Aorta (tissue), 5 donors: ENCODE results near the gene ZNF660. TPM values are rescaled to one million over a fixed set of nuclear protein-coding genes. Genes with fewer than 3 reads are reported as not detected.
"Not testable (repeated sequence)": the region's sequence is repeated elsewhere in the genome, so short reads cannot be mapped to it uniquely, and the experiment has no call there.

Source experiments
- ATAC-seq: fragments of 200-7000 bp; cut with Tn5 transposase; one replicate; pipeline ENCODE4 v1.9.1; 2022; ENCODE audit warnings: moderate library complexity; ENCODE audit not compliant: low FRiP score
- DNase-seq, 2 donors: peaks; one replicate each; pipeline ENCODE4 v3.0.0-alpha.2; 2020
- H3K27ac ChIP-seq, 2 donors: one replicate each; pipeline ENCODE4 v1.5.1; 2013; ENCODE audit warnings: low read length in 2 of 2, mild to moderate bottlenecking in 2 of 2, moderate library complexity in 2 of 2, control low read depth in 1 of 2, inconsistent platforms in 1 of 2, low read depth in 1 of 2
- H3K27me3 ChIP-seq, 2 donors: one replicate each; pipeline ENCODE4 v1.6.1; 2013; ENCODE audit warnings: control low read depth in 1 of 2, low read length in 1 of 2, mild to moderate bottlenecking in 1 of 2, moderate library complexity in 1 of 2; ENCODE audit not compliant: insufficient read depth in 2 of 2, control insufficient read depth in 1 of 2
- H3K36me3 ChIP-seq, 2 donors: one replicate each; pipeline ENCODE4 v1.6.1; 2013; ENCODE audit warnings: control low read depth in 1 of 2, low read length in 1 of 2, mild to moderate bottlenecking in 1 of 2; ENCODE audit not compliant: insufficient read depth in 2 of 2, control insufficient read depth in 1 of 2
- H3K4me1 ChIP-seq, 2 donors: one replicate each; pipeline ENCODE4 v1.6.1; 2013; ENCODE audit warnings: low read length in 2 of 2, control low read depth in 1 of 2, mild to moderate bottlenecking in 1 of 2, moderate library complexity in 1 of 2; ENCODE audit not compliant: insufficient read depth in 2 of 2, control insufficient read depth in 1 of 2
- H3K4me3 ChIP-seq, 2 donors: one replicate each; pipeline ENCODE4 v1.5.1; 2013; ENCODE audit warnings: low read length in 2 of 2, control low read depth in 1 of 2, mild to moderate bottlenecking in 1 of 2
- H3K9me3 ChIP-seq: one replicate; pipeline ENCODE4 v1.6.1; 2013; ENCODE audit warnings: mild to moderate bottlenecking, low read length; ENCODE audit not compliant: control insufficient read depth
- WGBS, 2 donors: extraction: QIAGEN DNeasy Blood & Tissue Kit; methylation state at CpG; one replicate each; pipeline ENCODE4 v1.1.7; 2013; 5-methylcytosine and 5-hydroxymethylcytosine counted together
- intact Hi-C, 2 donors: fragments of 100-400 bp; cut with DNase I; formaldehyde crosslinking; loops; one replicate each; pipeline versions ENCODE4 v1.14.2 to v1.15.0; 2022
- polyA plus RNA-seq, 2 donors: library from polyadenylated mRNA; stranded (reverse); fragments of 200-250 nt; gene quantifications; one replicate each; pipeline ENCODE4 v1.2.3, GENCODE V29; 2013
- total RNA-seq, 2 donors: library from RNA; stranded (reverse); fragmentation: NEBNext Ultra II Directional; extraction: Animal tissue kit (Norgen Biotek cat#: 25700); gene quantifications; one replicate each; pipeline ENCODE4 v1.2.1, GENCODE V29; 2021
- donor health status: healthy with polysubstance abuse.
- donor health status: Bipolar disorder and iron deficiency.
- donor health status: DM: no; HTN: no; CAD: no.
- donor health status: DM: no; HTN: no; CAD: no.
- donor health status: DM: yes; HTN: yes; CAD: no.

ZNF660 gene
- total and polyA plus RNA-seq, 4 donors, result 1.1 to 11.5 (median 5.0) TPM

- no peak for ATAC-seq
- no peaks in the 10 kb centered on the region for H3K4me1 ChIP-seq
- H3K4me3 ChIP-seq, result no peak overlapping the region
- no peak for DNase-seq
- no peaks in the 10 kb centered on the region for H3K27me3 ChIP-seq
- intact Hi-C loops, result no loop called here
- 98 to 100% methylated on average over 1 of the region's 1 CpG for WGBS, 2 donors
- H3K27ac ChIP-seq, result no peak overlapping the region
- H3K9me3 ChIP-seq, result peaks cover 25% of the 10 kb centered on the region
- H3K36me3 ChIP-seq, result peaks cover 19 to 25% of the 10 kb centered on the region in 2 donors
Measured at GRCh38 chr3:44568561-44568960, 16.2 kb upstream of the ZNF660 start.

GRCh38 chr3:44571024-44571423 is 13.7 kb upstream of the ZNF660 start:
- no peaks in the 10 kb centered on the region for H3K4me1 ChIP-seq
- peaks cover 13 to 21% of the 10 kb centered on the region in 2 donors for H3K36me3 ChIP-seq
- DNase-seq (no peak), ATAC-seq (no peak)
- H3K4me3 ChIP-seq, result no peak overlapping the region
- no peak overlapping the region for H3K27ac ChIP-seq
- intact Hi-C loops, result no loop called here
- WGBS, 2 donors, result 98% methylated on average over 4 of the region's 4 CpGs
- no peaks in the 10 kb centered on the region for H3K27me3 ChIP-seq
- peaks cover 24% of the 10 kb centered on the region for H3K9me3 ChIP-seq

GRCh38 chr3:44576613-44577012 is 8.2 kb upstream of the ZNF660 start:
- no peaks in the 10 kb centered on the region for H3K27me3 ChIP-seq
- H3K4me1 ChIP-seq, result no peaks in the 10 kb centered on the region
- H3K4me3 ChIP-seq, result no peak overlapping the region
- H3K9me3 ChIP-seq, result peaks cover 5% of the 10 kb centered on the region
- no peak for ATAC-seq
- no peak overlapping the region for H3K27ac ChIP-seq
- H3K36me3 ChIP-seq, result no peaks in the 10 kb centered on the region
- no peak for DNase-seq
- intact Hi-C loops, result no loop called here

GRCh38 chr3:44577354-44577952 is 7.3 kb upstream of the ZNF660 start:
- 94 to 96% methylated on average over 11 of the region's 11 CpGs for WGBS, 2 donors
- H3K4me1 ChIP-seq, H3K4me3 ChIP-seq, H3K9me3 ChIP-seq, H3K36me3 ChIP-seq, ATAC-seq, H3K27ac ChIP-seq, H3K27me3 ChIP-seq, intact Hi-C loops, DNase-seq: not testable (repeated sequence)

GRCh38 chr3:44578316-44578715 is 6.4 kb upstream of the ZNF660 start:
- DNase-seq, H3K27me3 ChIP-seq, H3K36me3 ChIP-seq, intact Hi-C loops, H3K4me1 ChIP-seq, ATAC-seq, H3K27ac ChIP-seq, H3K9me3 ChIP-seq, H3K4me3 ChIP-seq: not testable (repeated sequence)
- WGBS, 2 donors, result 97% methylated on average over 22 of the region's 22 CpGs

- H3K36me3 ChIP-seq, H3K9me3 ChIP-seq, ATAC-seq, H3K4me3 ChIP-seq, intact Hi-C loops, DNase-seq, H3K27me3 ChIP-seq, H3K4me1 ChIP-seq, H3K27ac ChIP-seq: not testable (repeated sequence)
- 97% methylated on average over 32 to 37 of the region's 37 CpGs for WGBS, 2 donors
Measured at GRCh38 chr3:44578924-44579515, 5.7 kb upstream of the ZNF660 start.

- ATAC-seq, H3K27ac ChIP-seq, H3K36me3 ChIP-seq, intact Hi-C loops, DNase-seq, H3K9me3 ChIP-seq, H3K4me1 ChIP-seq, H3K4me3 ChIP-seq, H3K27me3 ChIP-seq: not testable (repeated sequence)
- WGBS, 2 donors, result 96 to 97% methylated on average over 15 of the region's 15 CpGs
Measured at GRCh38 chr3:44579749-44580148, 5.0 kb upstream of the ZNF660 start.

GRCh38 chr3:44580971-44581370 is 3.8 kb upstream of the ZNF660 start:
- H3K36me3 ChIP-seq, H3K4me1 ChIP-seq, intact Hi-C loops, H3K27me3 ChIP-seq, H3K9me3 ChIP-seq, H3K27ac ChIP-seq, ATAC-seq, DNase-seq, H3K4me3 ChIP-seq: not testable (repeated sequence)
- WGBS, 2 donors, result 30 to 31% methylated on average over 46 to 62 of the region's 62 CpGs

- ATAC-seq (no peak), DNase-seq (no peak)
- Histone ChIP-seq H3K27me3 (no peaks in the 10 kb centered on the region), H3K27ac (no peak overlapping the region), H3K9me3 (peaks cover 14% of the 10 kb centered on the region), H3K4me3 (no peak overlapping the region), H3K4me1 (no peaks in the 10 kb centered on the region), H3K36me3 (peaks cover 8 to 11% of the 10 kb centered on the region in 2 donors)
- 92 to 100% methylated on average over 1 of the region's 1 CpG for WGBS, 2 donors
- intact Hi-C loops, result no loop called here
Measured at GRCh38 chr3:44596621-44597020, 11.9 kb downstream of the ZNF660 start.
